ENCODE data around the gene CYRIA. TPM values are rescaled to one million over a fixed set of nuclear protein-coding genes. Genes with fewer than 3 reads are reported as not detected.

The CYRIA gene
- total RNA-seq, 3 donors from 2014 or later = 0.51 to 1.8 (median 1.8) TPM

- ATAC-seq = peak in 1 of 2 donors; percentile 51
- Mint-ChIP-seq H3K36me3 (ENCODE audit: insufficient read depth) (no peaks in the 10 kb centered on the region), H3K4me1 (ENCODE audit: low read depth) (peaks cover 24% of the 10 kb centered on the region), H3K9me3 (no peaks in the 10 kb centered on the region), H3K27me3 (ENCODE audit: low read depth) (no peaks in the 10 kb centered on the region), H3K4me3 (no peak overlapping the region)
- no peak for DNase-seq
Measured at GRCh38 chr2:16650287-16651249, 15.1 kb downstream of the CYRIA start.

GRCh38 chr2:16649353-16650286 lies 16.0 kb downstream of the CYRIA start:
- peak in 1 of 2 donors; percentile 38 for ATAC-seq

GRCh38 chr2:16647992-16648617 lies 17.5 kb downstream of the CYRIA start:
- no peak for ATAC-seq

More at GRCh38 chr2:16649353-16650286, 16.0 kb downstream of the CYRIA start:
- DNase-seq = no peak
- H3K4me3 Mint-ChIP-seq = no peak overlapping the region
- H3K4me1 Mint-ChIP-seq (ENCODE audit: low read depth) = peaks cover 19% of the 10 kb centered on the region
- H3K36me3 Mint-ChIP-seq (ENCODE audit: insufficient read depth) = no peaks in the 10 kb centered on the region
- no peaks in the 10 kb centered on the region for H3K9me3 Mint-ChIP-seq
- no peaks in the 10 kb centered on the region for H3K27me3 Mint-ChIP-seq (ENCODE audit: low read depth)

GRCh38 chr2:16645775-16646559 lies 19.7 kb downstream of the CYRIA start:
- Mint-ChIP-seq H3K36me3 (ENCODE audit: insufficient read depth) (no peaks in the 10 kb centered on the region), H3K4me1 (ENCODE audit: low read depth) (peaks cover 11% of the 10 kb centered on the region), H3K27me3 (ENCODE audit: low read depth) (peaks cover 2% of the 10 kb centered on the region), H3K4me3 (no peak overlapping the region), H3K9me3 (no peaks in the 10 kb centered on the region)
- ATAC-seq (no peak), DNase-seq (no peak)

More at GRCh38 chr2:16647992-16648617, 17.5 kb downstream of the CYRIA start:
- Mint-ChIP-seq H3K27me3 (ENCODE audit: low read depth) (no peaks in the 10 kb centered on the region), H3K9me3 (no peaks in the 10 kb centered on the region), H3K36me3 (ENCODE audit: insufficient read depth) (no peaks in the 10 kb centered on the region), H3K4me1 (ENCODE audit: low read depth) (peaks cover 12% of the 10 kb centered on the region), H3K4me3 (no peak overlapping the region)
- DNase-seq = no peak

- H3K4me1 Mint-ChIP-seq (ENCODE audit: low read depth) = peaks cover 9% of the 10 kb centered on the region
- no peaks in the 10 kb centered on the region for H3K36me3 Mint-ChIP-seq (ENCODE audit: insufficient read depth)
- peaks cover 2% of the 10 kb centered on the region for H3K27me3 Mint-ChIP-seq (ENCODE audit: low read depth)
- H3K9me3 Mint-ChIP-seq = no peaks in the 10 kb centered on the region
- H3K4me3 Mint-ChIP-seq = no peak overlapping the region
- DNase-seq (no peak), ATAC-seq (no peak)
Measured at GRCh38 chr2:16645088-16645487, 20.5 kb downstream of the CYRIA start.

GRCh38 chr2:16644221-16644925 lies 21.3 kb downstream of the CYRIA start:
- ATAC-seq (no peak), DNase-seq (no peak)
- Mint-ChIP-seq H3K36me3 (ENCODE audit: insufficient read depth) (no peaks in the 10 kb centered on the region), H3K4me1 (ENCODE audit: low read depth) (peaks cover 4% of the 10 kb centered on the region), H3K4me3 (no peak overlapping the region), H3K9me3 (no peaks in the 10 kb centered on the region), H3K27me3 (ENCODE audit: low read depth) (peaks cover 2% of the 10 kb centered on the region)

- H3K4me1 Mint-ChIP-seq (ENCODE audit: low read depth) = peaks cover 8% of the 10 kb centered on the region
- no peaks in the 10 kb centered on the region for H3K9me3 Mint-ChIP-seq
- no peak overlapping the region for H3K4me3 Mint-ChIP-seq
- peaks cover 1% of the 10 kb centered on the region for H3K36me3 Mint-ChIP-seq (ENCODE audit: insufficient read depth)
- peaks cover 2% of the 10 kb centered on the region for H3K27me3 Mint-ChIP-seq (ENCODE audit: low read depth)
- ATAC-seq (no peak), DNase-seq (no peak)
Measured at GRCh38 chr2:16643099-16643498, 22.5 kb downstream of the CYRIA start.

- DNase-seq (no peak), ATAC-seq (no peak)
- Mint-ChIP-seq H3K9me3 (no peaks in the 10 kb centered on the region), H3K27me3 (ENCODE audit: low read depth) (peaks cover 2% of the 10 kb centered on the region), H3K4me1 (ENCODE audit: low read depth) (peaks cover 12% of the 10 kb centered on the region), H3K36me3 (ENCODE audit: insufficient read depth) (peaks cover 1% of the 10 kb centered on the region), H3K4me3 (no peak overlapping the region)
Measured at GRCh38 chr2:16642088-16642487, 23.5 kb downstream of the CYRIA start.

- no peak for ATAC-seq
- no peak overlapping the region for H3K4me3 Mint-ChIP-seq
- peaks cover 1% of the 10 kb centered on the region for H3K36me3 Mint-ChIP-seq (ENCODE audit: insufficient read depth)
Measured at GRCh38 chr2:16641509-16641908, 24.1 kb downstream of the CYRIA start.

GRCh38 chr2:16640867-16641266 lies 24.8 kb downstream of the CYRIA start:
- no peak for ATAC-seq
- peaks cover 12% of the 10 kb centered on the region for H3K4me1 Mint-ChIP-seq (ENCODE audit: low read depth)

More at GRCh38 chr2:16641509-16641908, 24.1 kb downstream of the CYRIA start:
- no peak for DNase-seq
- Mint-ChIP-seq H3K27me3 (ENCODE audit: low read depth) (peaks cover 2% of the 10 kb centered on the region), H3K9me3 (no peaks in the 10 kb centered on the region), H3K4me1 (ENCODE audit: low read depth) (peaks cover 12% of the 10 kb centered on the region)

GRCh38 chr2:16640001-16640700 lies 25.5 kb downstream of the CYRIA start:
- H3K9me3 Mint-ChIP-seq = no peaks in the 10 kb centered on the region
- H3K27me3 Mint-ChIP-seq (ENCODE audit: low read depth) = peaks cover 2% of the 10 kb centered on the region
- peaks cover 16% of the 10 kb centered on the region for H3K4me1 Mint-ChIP-seq (ENCODE audit: low read depth)
- H3K4me3 Mint-ChIP-seq = no peak overlapping the region
- peaks cover 1% of the 10 kb centered on the region for H3K36me3 Mint-ChIP-seq (ENCODE audit: insufficient read depth)
- DNase-seq (no peak), ATAC-seq (no peak)

More at GRCh38 chr2:16640867-16641266, 24.8 kb downstream of the CYRIA start:
- H3K4me3 Mint-ChIP-seq = no peak overlapping the region
- peaks cover 1% of the 10 kb centered on the region for H3K36me3 Mint-ChIP-seq (ENCODE audit: insufficient read depth)
- H3K9me3 Mint-ChIP-seq = no peaks in the 10 kb centered on the region
- no peak for DNase-seq
- H3K27me3 Mint-ChIP-seq (ENCODE audit: low read depth) = peaks cover 2% of the 10 kb centered on the region

GRCh38 chr2:16639431-16639830 lies 26.2 kb downstream of the CYRIA start:
- Mint-ChIP-seq H3K4me3 (no peak overlapping the region), H3K36me3 (ENCODE audit: insufficient read depth) (peaks cover 1% of the 10 kb centered on the region), H3K9me3 (no peaks in the 10 kb centered on the region), H3K4me1 (ENCODE audit: low read depth) (peaks cover 16% of the 10 kb centered on the region), H3K27me3 (ENCODE audit: low read depth) (peaks cover 2% of the 10 kb centered on the region)
- DNase-seq (no peak), ATAC-seq (no peak)

Measured in activated T-cell treated with anti-CD3 and anti-CD28 coated beads, Interleukin-2, amount 50 U/mL, for 4 hours (primary cell).